Activated T-helper 9 cell treated with anti-CD3 and anti-CD28 coated beads, Interleukin-2, amount 50 U/mL, for 16 hours (primary cell): Measurements from ENCODE around the gene PLA2G3.

Experiments used
- DNase-seq: peaks from one replicate; pipeline ENCODE4 v3.0.0-alpha.2; 2020; ENCODE audit warnings: low read depth

Gene PLA2G3

GRCh38 chr22:31085928-31086327 is 54.4 kb downstream of the PLA2G3 start:
- DNase-seq, result no peak

- no peak for DNase-seq
These were observed 54.8 kb downstream of the PLA2G3 start for GRCh38 chr22:31085493-31085824.

GRCh38 chr22:31084811-31085492 is 55.4 kb downstream of the PLA2G3 start:
- peak; percentile 81 for DNase-seq
